Dermis microvascular lymphatic vessel endothelial cell (primary cell): Measurements from ENCODE around the gene PLD5. TPM values are rescaled to one million over a fixed set of nuclear protein-coding genes. Genes with fewer than 3 reads are reported as not detected.
"Not testable (repeated sequence)": the region's sequence is repeated elsewhere in the genome, so short reads cannot be mapped to it uniquely, and the experiment has no call there.

Experiments used
- DNase-seq, 2 donors: peaks; one replicate each; pipeline versions ENCODE4 v3.0.0 to v3.0.0-alpha.2; 2010; ENCODE audit warnings: low read depth in 2 of 2
- total RNA-seq: library from RNA; depleted of rRNA; stranded (reverse); fragments of >200 nt; gene quantifications from 2 replicates; pipeline ENCODE4 v1.2.1, GENCODE V29; 2014

Gene PLD5
- total RNA-seq, 1 donor from 2014 or later: not detected

DNA sequence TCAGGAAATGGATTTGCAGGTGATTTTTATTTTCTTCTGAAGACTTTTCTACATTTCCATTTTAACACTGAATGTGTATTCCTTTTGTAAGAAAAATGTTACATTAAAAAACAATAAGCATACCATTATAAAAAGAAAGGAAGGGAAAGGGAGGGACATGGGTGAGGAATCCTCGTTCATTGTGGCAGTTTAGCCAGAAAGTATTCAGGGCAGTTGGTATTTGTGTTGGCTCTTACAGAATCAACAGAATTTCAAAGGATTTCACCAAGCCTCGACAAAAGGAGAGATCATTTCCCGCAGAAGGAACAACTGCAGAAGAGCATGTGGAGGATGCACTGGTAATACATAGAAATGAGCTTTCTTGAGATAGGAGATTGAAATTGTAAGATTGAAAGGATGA is 35.0 kb downstream of the PLD5 start:
- DNase-seq: no peak

DNA sequence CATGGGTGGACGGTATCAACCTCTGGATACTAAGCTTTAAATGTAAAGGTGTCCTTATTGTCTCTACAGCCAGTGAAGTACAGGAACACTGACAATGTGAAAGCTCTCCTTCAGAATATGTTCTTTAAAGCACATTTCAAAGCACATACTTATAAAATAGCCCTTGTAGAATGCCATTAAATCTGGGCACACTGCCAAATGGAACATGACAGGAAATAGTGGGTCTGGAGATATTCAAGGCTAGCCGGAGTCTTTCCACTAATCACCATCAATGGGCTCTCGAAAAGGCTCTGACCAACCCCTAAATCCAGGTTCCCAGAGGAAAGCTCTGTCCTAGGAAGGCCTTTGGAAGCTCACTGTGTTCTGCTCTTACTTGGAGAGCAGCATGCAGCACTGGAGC is 46.6 kb downstream of the PLD5 start:
- no peak for DNase-seq

DNA sequence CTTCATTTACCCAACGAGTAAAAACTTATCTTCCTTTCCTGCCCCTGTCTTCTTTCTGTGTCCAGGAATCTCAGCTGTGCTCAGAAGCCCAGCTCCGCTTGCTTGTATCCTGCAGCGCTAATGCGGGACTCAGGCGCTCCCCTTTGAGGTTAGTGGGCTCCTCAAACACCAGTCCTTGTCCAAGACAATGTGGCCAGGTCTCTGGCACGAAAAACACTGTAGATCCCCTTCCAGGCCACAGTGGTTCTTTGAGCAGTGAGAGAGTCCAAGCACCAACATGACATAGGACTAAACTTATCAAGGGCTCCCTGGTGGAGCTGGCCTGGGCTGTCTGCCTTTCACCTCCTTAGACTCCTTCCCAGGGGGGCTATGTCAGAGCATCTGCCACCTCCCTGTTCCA is 53.7 kb downstream of the PLD5 start:
- no peak for DNase-seq

DNA sequence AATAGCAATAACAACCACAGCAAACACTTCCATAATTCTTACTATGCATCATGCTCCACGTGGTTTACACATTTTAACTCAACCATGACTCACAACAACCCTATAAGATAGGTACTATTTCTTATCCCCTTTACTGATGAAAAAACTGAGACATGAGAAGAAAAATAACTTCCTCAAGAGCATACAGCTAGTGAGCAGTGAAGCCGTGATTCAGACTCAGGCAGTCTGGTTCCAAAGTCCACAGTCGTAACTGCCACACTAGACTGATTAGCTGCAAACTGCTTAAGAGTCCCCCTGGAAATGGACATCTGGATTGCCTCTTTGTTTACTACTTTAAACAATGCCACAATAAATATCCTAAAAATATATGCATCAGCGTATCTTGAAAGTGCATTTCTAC is 55.7 kb downstream of the PLD5 start:
- no peak for DNase-seq

DNA sequence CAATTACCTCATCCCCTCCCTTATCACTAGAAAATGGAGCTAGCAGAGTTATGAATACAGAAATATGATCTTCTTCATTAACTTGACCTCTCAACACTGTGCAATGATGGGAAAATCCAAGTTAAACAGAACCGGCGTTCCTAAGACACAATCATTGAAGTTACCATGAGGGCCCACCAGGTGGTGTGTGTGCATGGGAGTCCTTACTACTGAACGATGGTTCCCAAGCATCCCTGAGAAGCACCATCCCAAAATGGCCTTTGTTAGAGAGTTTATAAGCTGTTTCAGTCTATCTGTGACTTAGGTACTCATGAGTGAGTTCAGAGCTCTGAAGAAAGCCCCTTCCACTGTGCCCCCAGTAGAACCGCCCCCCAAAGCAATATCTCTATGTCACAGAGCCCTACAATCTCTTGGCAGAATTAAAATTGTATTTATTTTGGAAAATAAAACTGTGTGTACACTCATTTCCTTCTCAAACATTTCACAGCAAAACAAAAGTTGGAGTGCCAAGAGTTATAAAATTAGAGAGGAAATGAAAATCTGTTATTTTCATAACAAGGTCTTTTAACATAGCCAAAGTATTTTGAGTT is 56.8 kb downstream of the PLD5 start:
- peak; percentile 10 to 44 for DNase-seq

DNA sequence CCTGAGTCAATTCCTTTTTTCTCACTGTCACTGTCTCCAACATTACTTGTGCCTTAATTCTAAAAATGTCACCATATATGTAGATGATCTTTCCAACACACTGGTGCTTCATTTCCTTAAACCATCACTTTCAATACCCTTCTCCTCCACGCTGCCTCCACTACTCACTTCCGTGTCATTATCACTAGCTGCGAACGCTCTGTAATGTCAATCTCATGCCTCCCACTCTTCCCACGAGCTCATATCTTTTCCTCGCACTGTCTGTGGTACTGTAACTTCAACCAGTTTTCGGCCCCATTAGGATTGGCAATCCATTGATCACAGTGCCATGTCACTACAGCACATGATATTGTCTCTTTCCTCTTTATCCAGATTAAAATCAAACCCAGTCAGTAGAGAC is 61.6 kb downstream of the PLD5 start:
- DNase-seq: no peak

DNA sequence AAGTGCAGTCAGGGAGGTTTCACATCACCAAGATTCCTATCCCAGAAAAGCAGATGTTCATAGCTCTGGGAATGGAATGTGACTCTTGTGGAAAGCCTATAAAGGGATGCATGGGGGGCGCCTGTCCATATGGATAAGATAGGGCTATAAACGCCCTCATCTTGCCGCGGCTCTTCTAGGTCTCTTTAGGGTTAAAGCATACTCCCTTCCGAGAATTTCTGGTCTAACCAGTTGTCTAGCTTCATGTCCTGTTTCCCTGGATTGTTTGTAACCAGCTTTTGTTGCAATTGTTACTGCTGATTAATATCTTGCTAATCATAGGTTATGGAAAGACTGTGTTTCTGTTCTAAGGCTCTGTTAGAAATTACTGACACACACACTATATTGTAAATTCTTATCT is 64.8 kb downstream of the PLD5 start:
- not testable (repeated sequence) for DNase-seq

DNA sequence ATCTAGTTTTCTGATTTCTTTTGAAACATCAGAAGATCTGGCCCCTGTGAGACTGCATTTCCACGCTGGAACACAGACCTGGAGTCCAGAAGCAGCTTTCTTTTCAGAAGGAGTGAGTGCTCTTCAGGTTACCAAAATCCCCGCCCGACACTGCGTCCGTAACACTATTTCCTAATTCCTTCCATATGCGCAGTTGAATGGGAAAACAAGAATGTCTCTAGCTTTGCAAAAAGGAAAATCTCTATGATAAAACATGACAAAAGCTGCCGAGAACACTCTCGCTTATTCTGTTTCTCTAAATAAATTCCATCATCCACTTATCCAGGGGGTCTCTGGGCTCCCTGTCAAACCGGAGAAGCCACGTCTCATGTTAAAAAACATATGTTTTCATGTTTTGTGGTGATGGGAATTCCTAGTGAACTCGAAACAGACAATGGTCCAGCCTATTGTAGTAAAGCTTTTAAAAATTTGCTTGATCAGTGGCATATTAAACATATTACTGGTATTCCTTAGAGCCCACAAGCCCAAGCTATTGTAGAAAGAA is 67.7 kb downstream of the PLD5 start:
- DNase-seq: no peak

DNA sequence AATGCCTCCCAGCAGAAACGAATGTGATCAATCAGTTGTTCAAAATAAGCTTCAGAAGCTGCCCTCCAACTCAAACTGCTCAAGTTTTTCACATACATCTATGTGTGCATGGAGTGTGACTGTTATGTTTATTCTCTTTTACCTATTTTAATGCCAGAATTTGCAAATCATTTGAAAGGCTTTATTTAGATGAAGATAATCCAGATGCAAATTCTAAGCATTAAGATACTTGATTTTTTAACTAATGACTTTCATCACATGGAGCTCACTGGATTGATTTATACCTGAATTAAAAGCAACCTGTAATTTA is 69.5 kb downstream of the PLD5 start:
- no peak for DNase-seq

DNA sequence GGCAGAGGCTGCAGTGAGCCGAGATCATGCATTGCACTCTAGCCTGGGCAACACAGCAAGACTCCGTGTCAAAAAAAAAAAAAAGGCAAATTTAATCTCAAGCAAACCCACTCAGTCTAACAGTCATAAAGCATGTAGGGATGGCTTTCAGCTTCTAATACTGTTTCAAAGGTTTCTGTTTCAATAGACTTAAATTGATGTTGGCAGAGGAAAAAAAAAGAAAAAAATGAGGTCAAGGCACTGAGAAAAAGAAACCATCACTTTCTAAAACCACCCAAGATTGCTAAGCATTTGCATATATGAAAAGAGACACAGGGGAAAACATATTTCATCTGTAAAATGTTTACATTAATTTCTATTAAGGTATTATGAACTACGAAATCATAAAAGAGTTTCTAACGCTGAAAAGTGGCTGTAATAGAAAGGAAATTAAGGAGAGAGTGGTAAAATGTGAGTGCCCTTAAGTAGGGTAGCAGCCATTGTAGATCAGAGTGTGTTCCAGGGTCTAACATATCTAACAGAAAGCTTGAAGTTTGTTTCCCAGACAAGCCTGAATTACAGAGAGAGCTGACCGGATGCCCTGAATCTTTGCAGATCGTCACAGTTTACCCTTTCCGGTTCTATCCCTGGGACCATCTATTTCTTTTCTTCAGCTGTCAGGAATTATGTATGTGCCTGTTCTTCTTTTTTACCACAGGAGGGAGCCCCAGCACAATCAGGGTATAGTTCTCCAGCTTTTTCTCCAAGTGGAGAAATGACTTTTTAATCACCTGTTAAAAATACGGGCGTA is 70.0 kb downstream of the PLD5 start:
- peak; percentile 10 to 35 for DNase-seq

DNA sequence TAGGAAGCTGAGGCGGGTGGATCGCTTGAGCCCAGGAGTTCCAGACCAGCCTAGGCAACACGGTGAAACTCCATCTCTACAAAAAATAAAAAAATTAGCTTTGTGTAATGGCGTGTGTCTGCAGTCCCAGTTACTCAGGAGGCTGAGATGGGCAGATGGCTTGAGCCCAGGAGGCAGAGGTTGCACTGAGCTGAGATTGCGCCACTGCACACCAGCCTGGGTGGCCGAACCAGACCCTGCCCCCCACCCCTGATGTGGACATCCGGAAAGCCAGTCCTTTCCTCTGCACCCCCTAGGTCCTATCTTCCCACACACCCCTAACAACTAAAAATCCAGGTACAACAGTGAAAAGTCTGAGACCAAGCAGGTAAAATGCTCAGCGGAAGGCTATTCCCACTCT is 71.9 kb downstream of the PLD5 start:
- DNase-seq: no peak

DNA sequence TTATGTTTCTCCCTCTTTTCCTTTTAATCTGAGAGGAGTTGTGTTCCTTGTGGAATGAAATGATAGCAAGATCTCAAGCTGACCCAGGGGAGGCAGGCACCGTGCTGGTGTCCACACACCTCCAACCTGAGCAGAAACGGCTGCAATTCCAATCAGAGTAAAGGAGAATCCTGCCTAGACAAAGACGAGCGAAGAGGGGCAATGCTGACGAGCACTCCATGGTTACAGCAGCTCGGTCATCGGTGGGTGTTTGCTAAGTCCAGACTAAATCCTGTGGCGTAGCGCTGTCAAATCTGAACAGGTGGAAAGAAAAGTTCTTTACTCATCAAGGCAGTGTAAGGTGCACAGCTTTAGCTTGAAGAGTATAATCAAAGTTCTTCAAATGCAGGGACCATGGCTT is 74.8 kb downstream of the PLD5 start:
- DNase-seq: no peak

DNA sequence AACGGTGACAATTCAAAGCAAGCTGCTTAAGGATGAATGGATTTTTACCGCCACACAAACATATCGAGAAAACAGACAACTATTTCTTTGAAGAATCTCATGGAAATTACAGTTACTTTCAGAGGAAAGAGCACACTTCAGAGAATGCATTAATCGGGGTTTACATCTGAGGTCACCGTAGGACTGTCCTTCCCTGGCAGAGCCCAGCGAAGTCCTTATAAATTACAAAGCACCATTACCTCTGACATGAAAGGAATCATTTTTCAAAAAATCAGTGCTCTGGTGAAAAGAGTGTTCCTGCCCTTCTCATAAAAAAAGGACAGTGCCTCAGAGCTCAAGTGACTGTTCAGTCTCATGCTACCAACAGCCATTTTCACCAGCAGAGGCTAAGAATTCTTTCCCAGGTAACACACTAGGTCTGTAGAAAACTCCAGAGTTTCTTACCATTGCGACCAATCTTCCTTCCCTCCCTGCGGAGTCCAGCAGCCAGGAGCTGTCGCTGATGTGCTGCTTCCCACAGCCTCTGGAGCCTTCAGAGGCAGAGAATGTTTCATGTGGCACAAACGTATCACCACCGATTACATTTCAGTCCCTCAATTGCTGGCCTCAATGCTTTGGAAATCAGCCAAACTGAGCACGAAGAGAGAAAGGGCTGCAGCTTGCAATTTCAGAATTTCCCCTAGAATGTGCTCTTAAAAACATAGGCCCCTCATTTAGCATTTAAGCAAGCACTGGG is 75.4 kb downstream of the PLD5 start:
- no peak for DNase-seq

DNA sequence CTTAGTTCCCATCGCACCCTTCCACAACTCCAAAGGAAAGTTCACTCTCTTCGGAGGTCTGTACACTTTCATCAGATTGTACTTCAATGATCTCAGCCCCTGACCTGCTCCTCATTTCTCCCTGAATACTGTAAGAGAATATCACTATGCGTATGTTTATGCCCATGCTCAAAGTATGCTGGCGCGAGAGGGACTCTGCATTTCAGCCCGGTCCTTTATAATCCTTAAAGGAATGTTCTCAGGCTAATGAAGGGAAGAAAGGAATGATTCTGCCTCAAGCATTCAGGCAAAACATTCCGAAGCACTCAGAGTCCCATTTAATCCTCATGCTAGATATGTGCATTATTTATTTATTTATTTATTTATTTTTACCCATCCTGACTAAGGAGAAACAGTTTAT is 76.8 kb downstream of the PLD5 start:
- no peak for DNase-seq

DNA sequence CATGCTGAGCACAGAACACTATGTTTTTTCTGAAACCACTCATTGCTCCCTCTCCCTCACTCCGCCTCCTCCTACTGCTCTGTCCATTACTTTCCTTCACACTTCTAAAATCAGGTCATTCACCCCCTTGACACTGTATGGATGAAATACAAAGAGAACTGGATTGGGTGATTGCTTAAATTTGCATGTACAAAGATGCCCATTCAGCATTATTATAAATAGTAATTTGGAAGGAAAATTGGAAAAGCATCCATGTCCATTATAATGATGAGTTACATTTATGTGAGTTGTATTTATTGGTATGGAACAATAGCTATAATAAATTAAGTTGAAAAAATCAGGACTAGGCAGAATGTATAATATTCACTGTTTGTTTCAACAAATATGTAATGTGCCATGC is 83.7 kb downstream of the PLD5 start:
- DNase-seq: no peak

DNA sequence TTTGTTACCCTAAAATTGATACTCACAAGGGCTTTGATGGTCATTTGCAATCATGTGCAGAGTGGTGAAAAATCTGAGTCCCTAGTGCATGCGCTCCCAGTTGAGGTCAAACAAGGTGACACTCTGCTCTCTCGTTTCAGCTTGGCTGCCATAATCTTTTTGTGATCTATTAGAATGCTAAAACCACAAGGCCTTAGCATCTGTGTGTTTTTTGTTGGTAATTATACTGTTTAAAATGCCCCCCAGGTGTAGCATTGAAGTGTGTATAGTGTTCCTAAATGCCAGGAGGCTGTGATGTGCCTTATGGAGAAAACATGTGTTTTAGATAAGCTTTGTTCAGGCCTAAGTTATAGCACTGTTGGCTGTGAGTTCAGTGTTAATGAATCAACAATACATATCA is 89.3 kb downstream of the PLD5 start:
- no peak for DNase-seq

DNA sequence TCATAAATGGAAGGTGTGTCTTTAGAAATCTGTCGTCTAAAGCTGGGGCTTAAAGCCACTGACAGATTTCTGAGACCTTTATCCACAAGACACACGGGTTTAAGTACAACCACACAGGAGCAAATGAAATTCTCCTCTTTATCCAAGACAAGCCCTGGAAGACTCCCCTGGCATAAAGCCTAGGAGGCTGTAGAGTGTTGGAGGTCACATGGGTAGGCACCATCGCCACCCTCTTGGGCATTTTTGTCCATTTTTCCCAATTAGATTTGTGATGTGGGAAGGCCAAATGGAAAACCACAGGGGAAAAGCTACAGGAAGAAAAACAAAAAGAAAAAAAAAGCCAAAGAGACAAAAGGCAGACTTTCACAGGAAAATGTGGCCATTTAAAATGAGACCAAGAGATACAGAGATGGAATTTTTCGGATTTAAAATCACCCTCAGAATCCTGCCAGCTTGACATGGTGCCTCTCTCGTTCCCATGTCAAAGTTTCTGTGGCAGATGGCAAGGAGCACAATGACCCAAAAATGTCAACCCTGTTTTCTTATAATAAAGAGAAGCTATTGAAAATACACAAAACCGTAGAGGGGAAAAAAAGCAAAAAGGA is 91.9 kb downstream of the PLD5 start:
- no peak for DNase-seq

DNA sequence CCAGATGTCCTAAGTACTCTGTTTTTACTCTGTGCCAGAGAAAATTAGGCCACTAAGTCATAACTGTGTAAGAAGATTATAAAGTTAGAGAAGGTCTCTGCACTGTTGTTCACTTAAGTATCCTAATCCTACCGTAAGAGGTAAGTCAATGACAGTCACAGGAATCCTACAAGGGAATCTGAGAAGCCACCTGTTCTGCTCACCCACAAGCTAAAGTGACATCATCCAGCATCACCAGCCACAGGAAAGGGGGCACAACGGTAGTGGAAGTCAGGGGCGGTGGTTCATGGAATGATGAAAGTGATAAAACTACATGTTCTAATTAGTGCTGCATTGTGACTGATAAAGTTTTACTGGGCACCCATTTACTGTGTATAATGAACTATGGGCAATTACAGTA is 92.7 kb downstream of the PLD5 start:
- DNase-seq: no peak

DNA sequence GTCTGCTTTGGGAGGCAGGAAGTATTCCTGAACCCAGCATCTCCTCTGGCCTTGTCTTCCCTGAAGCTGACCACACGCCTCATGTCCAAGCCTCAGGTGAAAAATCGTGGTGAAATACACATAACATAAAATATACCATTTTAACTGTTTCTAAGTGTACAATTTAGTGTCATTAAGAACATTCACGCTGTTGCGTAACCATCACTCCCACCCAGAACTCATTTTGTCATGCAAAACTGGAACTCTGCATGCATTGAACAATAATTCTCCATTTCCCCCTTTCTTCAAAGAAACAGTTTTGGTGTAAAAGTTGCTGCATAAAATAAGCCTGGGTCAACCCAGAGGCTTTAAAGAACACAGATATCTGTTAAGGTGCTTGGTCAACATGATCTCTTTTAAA is 93.5 kb downstream of the PLD5 start:
- no peak for DNase-seq

DNA sequence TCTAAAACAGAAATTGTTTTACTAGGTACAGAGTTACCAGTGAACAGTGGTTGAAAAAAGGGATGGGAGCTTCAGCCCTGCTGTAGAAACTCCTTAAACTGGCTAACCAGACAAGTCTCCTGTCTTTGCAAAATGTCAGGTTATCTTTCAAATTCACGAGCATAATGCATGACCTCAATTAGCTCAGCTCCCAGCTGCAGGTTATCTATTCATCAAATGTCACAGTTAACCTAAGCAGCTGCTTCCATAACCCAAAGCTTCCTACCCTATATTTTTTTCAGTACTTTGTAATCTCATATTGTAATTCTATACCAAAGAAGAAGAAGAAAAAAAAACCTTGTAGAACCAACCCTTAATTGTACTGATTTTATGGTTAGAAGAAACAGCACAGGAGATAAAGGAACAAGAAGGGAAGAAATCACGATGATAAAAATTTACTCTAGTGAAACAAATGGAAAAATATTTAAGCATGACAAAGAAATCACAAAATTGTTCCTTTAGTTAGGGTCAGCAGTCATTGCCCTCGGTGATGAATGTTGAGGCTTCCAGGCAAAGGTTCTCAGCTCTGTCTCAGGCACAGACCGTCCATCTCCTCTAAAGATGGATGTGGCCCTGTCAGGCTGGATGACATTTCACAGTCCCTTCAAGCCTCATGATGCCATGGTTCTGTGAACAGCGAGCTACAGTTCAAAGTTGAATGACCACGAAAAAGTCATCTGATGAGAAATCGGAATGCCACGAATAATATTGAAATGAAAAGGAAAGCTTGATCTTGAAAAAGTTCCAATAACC is 95.9 kb downstream of the PLD5 start:
- no peak for DNase-seq

DNA sequence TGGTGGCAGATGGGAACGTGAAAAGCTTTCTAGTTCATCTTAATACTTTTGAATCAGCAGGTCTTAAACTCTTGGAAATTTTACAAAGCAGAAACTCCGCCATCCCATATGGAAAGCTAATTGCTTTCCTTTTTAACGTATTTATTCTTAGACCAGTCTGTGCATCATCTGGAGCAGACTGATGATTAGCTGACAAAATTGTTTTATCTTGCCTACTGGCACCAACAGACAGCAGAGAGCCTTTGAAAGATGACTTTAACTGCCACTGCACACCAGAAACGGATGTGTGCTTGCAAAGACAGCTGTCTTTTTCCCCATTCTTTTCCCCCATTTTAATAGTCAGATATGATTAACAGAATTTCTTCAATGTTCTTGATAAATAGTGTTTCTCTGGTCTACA is 97.0 kb downstream of the PLD5 start:
- no peak for DNase-seq
